Measurements from ENCODE around the gene MTMR1. TPM values are rescaled to one million over a fixed set of nuclear protein-coding genes. Genes with fewer than 3 reads are reported as not detected.

MTMR1 gene
- total and polyA plus RNA-seq, 9 of the 15 experiments (the other 6 are each of a cell fraction or from before 2014, with no cell fraction given), result 0.96 to 35.4 (median 22.4) TPM

GRCh38 chrX:150683536-150684146, 9.6 kb upstream of the MTMR1 start (continued):
- TF ChIP-seq ZNF407 (IDR thresholded peaks at IDR 0.05; ENCODE audit: low read depth) (no peak), GABPA (tag; conservative IDR thresholded peaks at IDR 0.05; ENCODE audit: low read depth) (no peak), ZNF24 (IDR thresholded peaks at IDR 0.05) (no peak), RAD21 (CRISPR knock-in tag; conservative IDR thresholded peaks at IDR 0.05 in 1 of 2, IDR thresholded peaks at IDR 0.05 in 1 of 2) (peak; percentile 7 to 57; a peak in 2 of 4 replicates), EHMT2 (IDR thresholded peaks at IDR 0.05) (no peak), DLX4 (CRISPR knock-in tag; IDR thresholded peaks at IDR 0.05) (no peak), FOXP1 (CRISPR knock-in tag; IDR thresholded peaks at IDR 0.05) (no peak), GATAD2B (IDR thresholded peaks at IDR 0.05; ENCODE audit: borderline replicate concordance) (no peak), SIN3A (IDR thresholded peaks at IDR 0.05; ENCODE audit: borderline replicate concordance in 2 of 2, control insufficient read depth in 1 of 2, low read depth in 2 of 2, low read length in 2 of 2) (no peak), REST (IDR thresholded peaks at IDR 0.05; ENCODE audit: borderline replicate concordance) (peak; percentile 27; the same call in 1 of the 2 replicates), REST (CRISPR knock-in tag; IDR thresholded peaks at IDR 0.05; ENCODE audit: low read depth) (no peak)
